ENCODE measurements around the gene RAD51B.

RAD51B gene

DNA sequence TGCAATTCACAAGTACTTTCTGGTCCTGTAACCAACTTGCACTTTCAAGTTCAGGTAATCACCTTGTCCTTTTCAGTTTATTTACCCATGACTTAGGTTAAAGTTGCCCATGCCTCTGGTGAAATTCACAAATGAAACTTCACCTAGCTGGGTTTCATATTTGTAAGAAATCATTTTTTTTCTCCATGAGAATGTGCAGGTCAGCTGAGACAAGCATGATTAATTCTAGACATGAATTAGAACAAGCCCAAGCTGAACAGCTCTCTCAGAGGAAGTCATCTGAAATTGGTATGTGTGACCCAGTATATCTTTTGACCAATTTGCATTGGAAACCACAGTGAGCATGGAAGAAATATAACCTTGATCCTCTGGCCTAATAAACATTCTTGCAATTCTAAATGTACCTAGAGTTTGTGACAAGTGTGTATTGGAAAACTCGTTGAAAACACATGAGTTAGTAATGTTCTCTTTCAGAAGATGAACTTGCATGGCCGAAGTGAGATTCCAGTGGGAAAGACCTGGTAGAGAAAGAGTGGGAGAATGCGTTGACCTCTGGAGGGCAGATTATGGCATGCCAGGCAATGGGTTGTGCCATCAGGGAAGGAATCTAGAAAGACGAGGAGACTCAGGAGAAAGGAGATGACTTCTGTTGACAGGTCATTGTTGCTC lies 486.8 kb downstream of the RAD51B start:
- no peaks in the 10 kb centered on the region for H3K27me3 ChIP-seq (ENCODE audit: control insufficient read depth, insufficient read depth, low read length)
- no peak overlapping the region for H3K9ac ChIP-seq (ENCODE audit: low read length)
- H3K27ac ChIP-seq (ENCODE audit: low read length): no peak overlapping the region
- no peaks in the 10 kb centered on the region for H3K9me3 ChIP-seq (ENCODE audit: control insufficient read depth, low read depth, low read length)
- peaks cover 10% of the 10 kb centered on the region for H3K4me1 ChIP-seq (ENCODE audit: control insufficient read depth, low read depth, low read length)
- H3K4me3 ChIP-seq (ENCODE audit: low read length): no peak overlapping the region
- H3K36me3 ChIP-seq (ENCODE audit: control insufficient read depth, low read depth, low read length): no peaks in the 10 kb centered on the region

DNA sequence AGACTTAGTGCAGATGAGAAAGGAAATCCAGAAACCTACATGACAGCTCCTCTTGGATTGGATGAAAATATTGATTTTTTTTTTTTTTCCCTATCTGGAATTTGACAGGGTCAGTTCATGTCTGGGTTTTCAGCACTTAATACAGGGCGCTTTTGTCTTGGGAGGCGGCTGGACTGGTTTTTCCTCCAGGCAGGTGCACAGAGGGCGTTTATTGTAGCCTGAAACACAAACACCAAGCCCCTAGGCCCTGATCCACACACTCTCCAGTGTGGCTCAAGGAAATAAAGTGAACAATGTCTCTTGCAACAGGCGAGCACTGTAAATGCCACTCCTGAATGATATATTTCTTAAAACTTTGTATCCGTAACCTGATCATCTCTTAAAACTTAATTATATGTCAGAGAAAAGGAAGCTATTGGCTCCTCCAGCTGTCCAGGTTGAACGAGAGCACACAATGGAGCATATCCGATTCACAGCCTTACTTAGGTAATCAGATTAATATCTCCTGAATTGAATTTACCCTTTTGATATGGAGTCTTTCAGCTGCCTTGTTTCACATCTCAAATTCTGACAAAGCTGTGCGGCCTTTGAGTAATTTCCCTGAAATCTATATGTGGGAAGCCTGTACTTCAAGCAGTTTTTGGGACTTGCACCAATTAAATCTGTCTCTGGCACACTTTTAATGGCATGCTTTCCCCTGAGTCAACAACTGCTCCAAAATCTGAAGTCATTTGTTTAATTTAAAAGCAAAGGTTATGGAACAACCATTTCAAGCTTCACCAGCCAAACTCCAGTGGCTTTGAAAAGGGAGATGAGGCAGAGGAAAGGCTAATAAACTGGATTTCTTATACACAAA lies 487.6 kb downstream of the RAD51B start:
- Histone ChIP-seq H3K27me3 (ENCODE audit: control insufficient read depth, insufficient read depth, low read length) (no peaks in the 10 kb centered on the region), H3K4me3 (ENCODE audit: low read length) (no peak overlapping the region), H3K36me3 (ENCODE audit: control insufficient read depth, low read depth, low read length) (no peaks in the 10 kb centered on the region), H3K9me3 (ENCODE audit: control insufficient read depth, low read depth, low read length) (no peaks in the 10 kb centered on the region), H3K9ac (ENCODE audit: low read length) (no peak overlapping the region), H3K27ac (ENCODE audit: low read length) (no peak overlapping the region), H3K4me1 (ENCODE audit: control insufficient read depth, low read depth, low read length) (peaks cover 10% of the 10 kb centered on the region)

DNA sequence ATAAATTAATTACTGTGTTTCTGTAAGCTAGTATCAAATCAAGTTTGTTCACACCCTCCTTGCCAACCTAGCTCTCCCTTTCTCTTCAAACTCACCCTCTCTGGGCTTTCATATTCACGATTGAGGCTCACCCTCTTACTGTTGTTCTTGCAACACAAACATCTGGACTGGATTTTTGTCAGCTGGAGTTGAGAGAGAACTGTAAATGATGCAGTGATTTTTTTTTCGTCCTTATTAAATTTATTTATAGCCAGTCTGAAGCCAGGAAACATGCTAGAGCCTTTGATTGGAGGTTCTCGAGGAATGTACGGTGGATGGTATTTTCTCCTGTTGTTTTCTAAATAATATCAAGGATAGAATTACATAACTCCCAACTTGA lies 488.2 kb downstream of the RAD51B start:
- peaks cover 10% of the 10 kb centered on the region for H3K4me1 ChIP-seq (ENCODE audit: control insufficient read depth, low read depth, low read length)
- H3K9ac ChIP-seq (ENCODE audit: low read length): no peak overlapping the region
- H3K4me3 ChIP-seq (ENCODE audit: low read length): no peak overlapping the region
- no peaks in the 10 kb centered on the region for H3K27me3 ChIP-seq (ENCODE audit: control insufficient read depth, insufficient read depth, low read length)
- H3K27ac ChIP-seq (ENCODE audit: low read length): no peak overlapping the region
- no peaks in the 10 kb centered on the region for H3K36me3 ChIP-seq (ENCODE audit: control insufficient read depth, low read depth, low read length)
- no peaks in the 10 kb centered on the region for H3K9me3 ChIP-seq (ENCODE audit: control insufficient read depth, low read depth, low read length)

DNA sequence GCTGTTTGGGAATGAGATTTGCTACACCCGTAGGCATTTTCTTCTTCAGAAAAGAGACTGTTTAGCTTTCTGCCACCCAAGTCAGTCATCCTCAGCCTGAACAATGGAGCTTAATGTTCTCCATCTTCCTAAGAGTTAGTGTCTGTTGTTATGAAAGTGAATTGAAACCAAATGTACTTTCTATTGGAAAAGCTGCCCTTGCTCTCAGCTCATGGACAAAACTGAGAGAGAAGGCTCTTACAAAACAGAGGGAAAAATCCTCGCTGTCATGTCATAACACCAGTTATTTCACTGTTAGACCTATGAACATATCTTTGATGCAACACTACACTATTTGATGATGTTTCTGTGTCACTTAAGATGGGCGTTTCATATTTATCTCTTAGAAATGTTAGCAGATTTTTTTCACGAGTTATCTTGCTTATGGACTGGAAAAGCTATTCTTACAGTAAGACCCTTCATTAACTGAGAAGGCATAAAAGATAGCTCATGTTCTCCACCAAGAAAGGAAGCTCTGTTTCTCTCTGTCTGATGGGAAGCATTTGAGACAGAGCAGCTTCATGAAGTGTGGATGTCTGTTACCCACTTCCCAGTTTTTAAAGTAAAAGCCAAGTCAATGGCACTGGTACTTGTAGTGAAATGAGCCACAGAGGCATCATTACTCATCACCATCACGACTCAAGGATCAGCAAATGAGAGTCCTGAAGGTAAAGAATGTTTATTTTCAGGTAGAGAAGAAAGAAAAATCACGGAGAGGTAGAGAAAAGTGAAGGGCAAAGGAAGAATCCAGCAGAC lies 489.3 kb downstream of the RAD51B start:
- H3K36me3 ChIP-seq (ENCODE audit: control insufficient read depth, low read depth, low read length): no peaks in the 10 kb centered on the region
- H3K9ac ChIP-seq (ENCODE audit: low read length): no peak overlapping the region
- H3K4me3 ChIP-seq (ENCODE audit: low read length): no peak overlapping the region
- H3K27me3 ChIP-seq (ENCODE audit: control insufficient read depth, insufficient read depth, low read length): no peaks in the 10 kb centered on the region
- H3K27ac ChIP-seq (ENCODE audit: low read length): no peak overlapping the region
- H3K4me1 ChIP-seq (ENCODE audit: control insufficient read depth, low read depth, low read length): peaks cover 18% of the 10 kb centered on the region
- no peaks in the 10 kb centered on the region for H3K9me3 ChIP-seq (ENCODE audit: control insufficient read depth, low read depth, low read length)

- Histone ChIP-seq H3K27ac (ENCODE audit: low read length) (no peak overlapping the region), H3K4me1 (ENCODE audit: control insufficient read depth, low read depth, low read length) (peaks cover 18% of the 10 kb centered on the region), H3K4me3 (ENCODE audit: low read length) (no peak overlapping the region)
These were observed 490.0 kb downstream of the RAD51B start for GRCh38 chr14:68309616-68310015.

DNA sequence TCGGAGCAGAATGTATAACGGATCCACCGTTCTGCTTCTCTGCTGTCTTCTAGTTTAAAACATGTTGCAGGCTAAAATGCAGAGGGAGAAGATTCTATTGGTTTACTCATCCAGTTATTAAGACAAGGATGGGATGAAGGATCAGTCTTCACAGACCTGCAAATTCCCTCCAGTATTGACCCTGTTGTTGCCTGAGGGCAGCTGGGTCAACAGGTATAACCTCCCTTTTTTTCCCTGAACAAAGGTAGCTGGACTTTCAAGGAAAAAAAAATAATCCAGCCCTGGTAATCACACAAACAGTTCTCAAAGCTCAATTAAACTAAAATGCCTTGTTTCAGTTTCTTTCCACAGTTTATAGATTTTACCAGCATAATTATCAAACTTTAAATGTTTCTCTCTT lies 492.7 kb downstream of the RAD51B start:
- no peaks in the 10 kb centered on the region for H3K9me3 ChIP-seq (ENCODE audit: control insufficient read depth, low read depth, low read length)
- H3K4me3 ChIP-seq (ENCODE audit: low read length): no peak overlapping the region
- no peak overlapping the region for H3K27ac ChIP-seq (ENCODE audit: low read length)
- H3K36me3 ChIP-seq (ENCODE audit: control insufficient read depth, low read depth, low read length): no peaks in the 10 kb centered on the region
- H3K9ac ChIP-seq (ENCODE audit: low read length): no peak overlapping the region
- H3K27me3 ChIP-seq (ENCODE audit: control insufficient read depth, insufficient read depth, low read length): no peaks in the 10 kb centered on the region
- H3K4me1 ChIP-seq (ENCODE audit: control insufficient read depth, low read depth, low read length): peaks cover 18% of the 10 kb centered on the region

More at GRCh38 chr14:68309616-68310015, 490.0 kb downstream of the RAD51B start:
- Histone ChIP-seq H3K36me3 (ENCODE audit: control insufficient read depth, low read depth, low read length) (no peaks in the 10 kb centered on the region), H3K9ac (ENCODE audit: low read length) (no peak overlapping the region), H3K27me3 (ENCODE audit: control insufficient read depth, insufficient read depth, low read length) (no peaks in the 10 kb centered on the region), H3K9me3 (ENCODE audit: control insufficient read depth, low read depth, low read length) (no peaks in the 10 kb centered on the region)

DNA sequence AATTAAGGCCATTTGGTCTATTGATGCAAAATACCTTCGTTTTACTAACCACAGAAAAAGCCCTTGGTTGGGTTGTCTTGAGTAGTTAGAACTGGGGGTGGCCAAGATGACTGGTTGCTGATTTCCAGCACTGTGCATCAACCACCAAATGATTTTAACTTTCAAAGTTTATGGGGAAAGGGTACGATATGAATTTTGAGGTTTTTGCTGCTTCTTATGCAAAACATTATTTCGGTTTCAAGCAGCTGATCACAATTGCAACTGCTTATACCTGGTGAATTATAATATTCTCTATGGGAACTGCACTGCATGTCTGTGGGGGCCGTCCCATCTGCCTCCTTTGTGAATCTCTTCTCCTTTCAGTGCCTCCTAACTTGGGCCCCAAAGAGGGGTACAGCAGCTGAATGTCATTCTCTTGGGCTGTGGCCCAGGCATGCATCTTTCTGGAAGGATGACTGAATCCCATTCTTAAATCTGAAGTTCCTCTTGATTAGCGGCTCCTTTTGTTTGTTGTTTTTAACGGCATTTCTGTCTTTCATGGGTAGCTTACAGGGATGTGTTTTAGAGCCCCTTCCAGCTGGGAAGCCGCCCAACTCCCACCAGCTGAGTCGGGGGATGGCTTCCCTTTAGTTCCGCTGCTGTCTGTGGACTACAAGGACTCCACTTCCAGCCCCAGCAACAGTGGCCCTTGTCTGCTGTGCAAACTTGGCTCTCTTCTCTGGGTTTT lies 493.5 kb downstream of the RAD51B start:
- Histone ChIP-seq H3K4me1 (ENCODE audit: control insufficient read depth, low read depth, low read length) (peaks cover 15% of the 10 kb centered on the region), H3K4me3 (ENCODE audit: low read length) (no peak overlapping the region), H3K27me3 (ENCODE audit: control insufficient read depth, insufficient read depth, low read length) (no peaks in the 10 kb centered on the region), H3K36me3 (ENCODE audit: control insufficient read depth, low read depth, low read length) (no peaks in the 10 kb centered on the region), H3K27ac (ENCODE audit: low read length) (no peak overlapping the region), H3K9me3 (ENCODE audit: control insufficient read depth, low read depth, low read length) (no peaks in the 10 kb centered on the region), H3K9ac (ENCODE audit: low read length) (no peak overlapping the region)

GRCh38 chr14:68314642-68315041 lies 495.1 kb downstream of the RAD51B start:
- no peaks in the 10 kb centered on the region for H3K27me3 ChIP-seq (ENCODE audit: control insufficient read depth, insufficient read depth, low read length)
- H3K27ac ChIP-seq (ENCODE audit: low read length): no peak overlapping the region
- no peak overlapping the region for H3K9ac ChIP-seq (ENCODE audit: low read length)
- no peak overlapping the region for H3K4me3 ChIP-seq (ENCODE audit: low read length)
- no peaks in the 10 kb centered on the region for H3K9me3 ChIP-seq (ENCODE audit: control insufficient read depth, low read depth, low read length)
- H3K4me1 ChIP-seq (ENCODE audit: control insufficient read depth, low read depth, low read length): peaks cover 17% of the 10 kb centered on the region
- H3K36me3 ChIP-seq (ENCODE audit: control insufficient read depth, low read depth, low read length): no peaks in the 10 kb centered on the region

- Histone ChIP-seq H3K4me3 (ENCODE audit: low read length) (no peak overlapping the region), H3K27ac (ENCODE audit: low read length) (no peak overlapping the region), H3K4me1 (ENCODE audit: control insufficient read depth, low read depth, low read length) (peaks cover 17% of the 10 kb centered on the region), H3K9ac (ENCODE audit: low read length) (no peak overlapping the region), H3K36me3 (ENCODE audit: control insufficient read depth, low read depth, low read length) (no peaks in the 10 kb centered on the region), H3K9me3 (ENCODE audit: control insufficient read depth, low read depth, low read length) (no peaks in the 10 kb centered on the region), H3K27me3 (ENCODE audit: control insufficient read depth, insufficient read depth, low read length) (no peaks in the 10 kb centered on the region)
These were observed 495.5 kb downstream of the RAD51B start for GRCh38 chr14:68315081-68315480.

- H3K27ac ChIP-seq (ENCODE audit: low read length): no peak overlapping the region
- H3K9me3 ChIP-seq (ENCODE audit: control insufficient read depth, low read depth, low read length): no peaks in the 10 kb centered on the region
- no peaks in the 10 kb centered on the region for H3K27me3 ChIP-seq (ENCODE audit: control insufficient read depth, insufficient read depth, low read length)
- H3K4me1 ChIP-seq (ENCODE audit: control insufficient read depth, low read depth, low read length): peaks cover 17% of the 10 kb centered on the region
- H3K4me3 ChIP-seq (ENCODE audit: low read length): no peak overlapping the region
- no peaks in the 10 kb centered on the region for H3K36me3 ChIP-seq (ENCODE audit: control insufficient read depth, low read depth, low read length)
- no peak overlapping the region for H3K9ac ChIP-seq (ENCODE audit: low read length)
These were observed 496.7 kb downstream of the RAD51B start for GRCh38 chr14:68316078-68316868.

Data from iPS-18a (cell line).